GM23338 (cell line): ENCODE measurements around the gene SLC17A7. TPM values are rescaled to one million over a fixed set of nuclear protein-coding genes. Genes with fewer than 3 reads are reported as not detected.
"Not testable (repeated sequence)": the region's sequence is repeated elsewhere in the genome, so short reads cannot be mapped to it uniquely, and the experiment has no call there.

Source experiments
- ATAC-seq: fragments of 200-7000 bp; cut with Tn5 transposase; 3 replicates; pipeline ENCODE4 v1.9.1; 2020
- DNase-seq: peaks from one replicate; pipeline ENCODE4 v3.0.0-alpha.2; 2015; ENCODE audit warnings: low spot score
- H2AFZ ChIP-seq: fragments of 200-600 bp; sonication (generic); 2 replicates; pipeline ENCODE4 v1.8.0; 2016; ENCODE audit warnings: antibody characterized with exemption, mild to moderate bottlenecking, moderate library complexity
- H3F3A ChIP-seq: fragments of 200-600 bp; sonication (generic); replicated peaks from 2 replicates; pipeline ENCODE4 v1.8.0; 2017; ENCODE audit warnings: antibody characterized with exemption, mixed run types, low read depth
- H3K27ac ChIP-seq: fragments of 200-600 bp; sonication (generic); 2 replicates; pipeline ENCODE4 v1.6.1; 2016; ENCODE audit warnings: low read depth
- H3K27me3 ChIP-seq: fragments of 200-600 bp; sonication (generic); 2 replicates; pipeline ENCODE4 v1.8.0; 2016; ENCODE audit warnings: mild to moderate bottlenecking, mixed run types, moderate library complexity; ENCODE audit not compliant: insufficient read depth
- H3K36me3 ChIP-seq: fragments of 200-600 bp; sonication (generic); 2 replicates; pipeline ENCODE4 v1.8.0; 2016; ENCODE audit warnings: mild to moderate bottlenecking; ENCODE audit not compliant: insufficient read depth
- H3K4me1 ChIP-seq: fragments of 200-600 bp; sonication (generic); 2 replicates; pipeline ENCODE4 v1.8.0; 2016; ENCODE audit warnings: mild to moderate bottlenecking, moderate library complexity; ENCODE audit not compliant: insufficient read depth
- H3K4me2 ChIP-seq: fragments of 200-600 bp; sonication (generic); 2 replicates; pipeline ENCODE4 v1.7.1; 2017; ENCODE audit warnings: mixed run types
- H3K4me3 ChIP-seq: fragments of 200-600 bp; sonication (generic); 2 replicates; pipeline ENCODE4 v1.6.1; 2016; ENCODE audit warnings: mixed run types
- H3K79me2 ChIP-seq: fragments of 200-600 bp; sonication (generic); replicated peaks from 2 replicates; pipeline ENCODE4 v1.8.0; 2017; ENCODE audit warnings: mild to moderate bottlenecking; ENCODE audit not compliant: insufficient read depth
- H3K9me2 ChIP-seq: fragments of 200-600 bp; sonication (generic); 2 replicates; pipeline ENCODE4 v1.8.0; 2017; ENCODE audit not compliant: insufficient read depth
- H4K20me1 ChIP-seq: fragments of 200-600 bp; sonication (generic); replicated peaks from 2 replicates; pipeline ENCODE4 v1.8.0; 2017; ENCODE audit warnings: mild to moderate bottlenecking; ENCODE audit not compliant: insufficient read depth
- H3K27ac Mint-ChIP-seq: 2 replicates; pipeline ENCODE4 v1.8.0; 2020; ENCODE audit warnings: inconsistent platforms, mild to moderate bottlenecking, moderate library complexity, mixed read lengths
- H3K27me3 Mint-ChIP-seq: 3 replicates; pipeline ENCODE4 v1.8.0; 2022; ENCODE audit warnings: low read depth, mild to moderate bottlenecking, moderate library complexity, mixed read lengths, inconsistent platforms; ENCODE audit not compliant: insufficient read depth, poor library complexity
- H3K36me3 Mint-ChIP-seq: 3 replicates; pipeline ENCODE4 v1.8.0; 2021; ENCODE audit warnings: low read depth, mild to moderate bottlenecking, inconsistent platforms, moderate library complexity, mixed read lengths
- H3K4me1 Mint-ChIP-seq: 3 replicates; pipeline ENCODE4 v1.8.0; 2020; ENCODE audit warnings: mild to moderate bottlenecking, inconsistent platforms, mixed read lengths
- H3K4me3 Mint-ChIP-seq: 3 replicates; pipeline ENCODE4 v1.8.0; 2021; ENCODE audit warnings: moderate library complexity, mild to moderate bottlenecking, inconsistent platforms, mixed read lengths
- H3K9me3 Mint-ChIP-seq: 3 replicates; pipeline ENCODE4 v1.8.0; 2020; ENCODE audit warnings: moderate library complexity, mild to moderate bottlenecking, inconsistent platforms, mixed read lengths
- CREB1 ChIP-seq: fragments of 250-450 bp; sonication (Bioruptor Pico); IDR thresholded peaks from 2 replicates; pipeline ENCODE4 v1.5.0; 2020; ENCODE audit warnings: low read depth, mild to moderate bottlenecking, moderate library complexity
- CTCF ChIP-seq, 2 experiments: fragments of 200-600 bp in 1 of 2; sonication (generic) in 1 of 2; conservative IDR thresholded peaks; 2 replicates each; pipeline versions ENCODE4 v1.5.1 to v1.6.1; 2016 to 2017; ENCODE audit warnings: antibody characterized with exemption in 2 of 2, low read depth in 2 of 2, mild to moderate bottlenecking in 2 of 2, moderate library complexity in 1 of 2
- ETS1 ChIP-seq: IDR thresholded peaks from 2 replicates; pipeline ENCODE4 v1.6.1; 2016; ENCODE audit warnings: antibody characterized with exemption
- EZH2 ChIP-seq: fragments of 200-600 bp; sonication (generic); IDR thresholded peaks from one replicate; pipeline ENCODE4 v1.8.0; 2017; ENCODE audit warnings: antibody characterized with exemption, mild to moderate bottlenecking, low read depth; ENCODE audit not compliant: unreplicated experiment
- EZH2phosphoT487 ChIP-seq: fragments of 200-600 bp; sonication (generic); IDR thresholded peaks from one replicate; pipeline ENCODE4 v1.8.1; 2018; ENCODE audit warnings: antibody characterized with exemption; ENCODE audit not compliant: unreplicated experiment
- NANOG ChIP-seq: IDR thresholded peaks from 2 replicates; pipeline ENCODE4 v1.6.1; 2016; ENCODE audit warnings: antibody characterized with exemption, borderline replicate concordance
- POLR2AphosphoS5 ChIP-seq: IDR thresholded peaks from 2 replicates; pipeline ENCODE4 v1.6.1; 2016; ENCODE audit warnings: antibody characterized with exemption, low read depth
- REST ChIP-seq: IDR thresholded peaks from one replicate; pipeline ENCODE4 v1.6.1; 2018; ENCODE audit warnings: antibody characterized with exemption; ENCODE audit not compliant: unreplicated experiment
- ZNF462 ChIP-seq: fragments of 250-450 bp; sonication (Bioruptor Pico); IDR thresholded peaks from 2 replicates; pipeline ENCODE4 v1.5.0; 2020; ENCODE audit warnings: mild to moderate bottlenecking, moderate library complexity
- polyA plus RNA-seq: library from polyadenylated mRNA; unstranded; fragments of >200 nt; fragmentation: Nextera tagmentation; extraction: Ambion mirVana; gene quantifications from 2 replicates; pipeline ENCODE4 v1.2.1, GENCODE V29; 2016
- total RNA-seq: library from RNA; depleted of rRNA; stranded (reverse); fragments of >200 nt; shearing (Covaris generic); gene quantifications from 2 replicates; pipeline ENCODE4 v1.2.3, GENCODE V29; 2014

The SLC17A7 gene
- total and polyA plus RNA-seq, 2 experiments from 2014 or later = 0.90 to 1.5 TPM

- H3K9me2 ChIP-seq, H3K27me3 ChIP-seq, H3F3A ChIP-seq, H3K4me1 Mint-ChIP-seq, H3K27ac Mint-ChIP-seq, DNase-seq, H4K20me1 ChIP-seq, H2AFZ ChIP-seq, H3K9me3 Mint-ChIP-seq, H3K27ac ChIP-seq, H3K4me2 ChIP-seq, ATAC-seq, H3K4me3 Mint-ChIP-seq, H3K79me2 ChIP-seq, H3K36me3 ChIP-seq, H3K4me1 ChIP-seq, H3K4me3 ChIP-seq: not testable (repeated sequence)
- H3K27me3 Mint-ChIP-seq = peaks cover 11% of the 10 kb centered on the region
- peaks cover 39% of the 10 kb centered on the region for H3K36me3 Mint-ChIP-seq
These were observed 19.8 kb upstream of the SLC17A7 start for GRCh38 chr19:49461130-49461529.

GRCh38 chr19:49459388-49459787, 18.1 kb upstream of the SLC17A7 start:
- Histone ChIP-seq H3K27me3 (no peaks in the 10 kb centered on the region), H3K4me1 (0 out of 2 replicates have a peak, but pooled peaks cover under 1% of the 10 kb centered on the region), H3K9me2 (no peaks in the 10 kb centered on the region), H4K20me1 (no peaks in the 10 kb centered on the region), H3F3A (0 out of 2 replicates have a peak, but pooled peaks cover 2% of the 10 kb centered on the region), H3K4me3 (no peak overlapping the region), H3K36me3 (no peaks in the 10 kb centered on the region), H3K27ac (no peak overlapping the region), H3K4me2 (no peak overlapping the region), H2AFZ (no peak overlapping the region), H3K79me2 (peaks cover 15% of the 10 kb centered on the region)
- Mint-ChIP-seq H3K27ac (no peak overlapping the region), H3K4me1 (no peaks in the 10 kb centered on the region), H3K9me3 (no peaks in the 10 kb centered on the region), H3K4me3 (no peak overlapping the region), H3K27me3 (peaks cover 7% of the 10 kb centered on the region), H3K36me3 (peaks cover 38% of the 10 kb centered on the region)
- peak; percentile 42 for ATAC-seq
- no peak for DNase-seq
- no peak for TF ChIP-seq POLR2AphosphoS5
- TF ChIP-seq EZH2phosphoT487 = no peak
- TF ChIP-seq REST = no peak
- no peak for TF ChIP-seq EZH2
- no peak for TF ChIP-seq NANOG
- TF ChIP-seq CREB1 (CRISPR knock-in tag) = no peak
- no peak for TF ChIP-seq ZNF462 (CRISPR knock-in tag)
- no peak for TF ChIP-seq ETS1
- no peak for TF ChIP-seq CTCF (conservative IDR thresholded peaks at IDR 0.05; ENCODE audit: low read depth in 2 of 2)
